NCI-H2171 (cell line): ENCODE measurements around the gene PEAR1.

ENCODE experiments used
- DNase-seq: peaks from one replicate; lab custom pipeline; 2025; lab: John Stamatoyannopoulos, UW

Gene PEAR1

DNA sequence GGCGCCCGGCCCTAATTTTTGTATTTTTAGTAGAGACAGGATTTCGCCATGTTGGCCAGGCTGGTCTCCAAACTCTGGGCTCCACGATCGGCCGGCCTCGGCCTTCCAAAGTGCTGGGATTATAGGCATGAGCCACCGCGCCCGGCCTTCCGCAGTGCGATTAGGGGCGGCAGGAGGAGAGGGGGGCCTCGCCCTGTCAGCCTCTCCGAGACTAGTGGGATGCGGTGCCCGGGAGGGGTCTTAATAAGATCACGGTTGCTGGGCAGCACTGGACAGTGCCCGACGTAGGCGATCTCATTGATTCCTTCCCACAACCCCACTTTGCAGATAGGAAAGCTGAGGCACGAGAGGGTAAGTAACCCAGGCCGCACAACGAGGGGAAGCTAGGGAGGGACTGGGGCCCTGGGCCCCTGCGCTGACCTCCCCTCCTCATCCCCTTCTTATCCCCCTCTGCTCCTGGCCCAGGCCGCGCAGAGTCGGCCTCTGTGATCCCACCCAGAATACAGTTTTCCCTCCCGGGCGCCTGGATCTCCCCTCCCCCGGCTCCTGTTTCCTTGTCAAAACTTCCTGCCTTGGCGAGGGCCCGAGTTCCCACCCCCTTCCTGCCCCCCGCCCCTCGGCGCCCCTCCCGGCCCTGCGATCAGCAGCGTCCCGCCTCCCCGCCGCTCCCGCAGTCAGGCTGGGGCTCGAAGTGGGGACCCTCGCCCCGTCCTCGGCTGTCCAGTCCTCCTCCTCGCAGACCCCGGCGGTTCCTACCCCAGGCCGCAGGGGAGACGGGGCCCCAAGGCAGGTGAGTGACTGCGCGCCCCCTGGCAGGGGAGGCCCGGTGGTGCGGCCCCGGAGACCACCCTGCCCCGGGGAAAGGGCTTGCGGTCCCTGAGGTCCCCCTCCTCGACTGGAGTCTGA, at the start of gene PEAR1:
Gene PEAR1, plus strand, starts transcription at position 671 of the 906 bp plus-strand sequence. CDS start 10,209 bp downstream, outside the sequence.
- no peak for DNase-seq

GRCh38 chr1:156844102-156844501, 49.4 kb upstream of the PEAR1 start:
- no peak for DNase-seq

DNA sequence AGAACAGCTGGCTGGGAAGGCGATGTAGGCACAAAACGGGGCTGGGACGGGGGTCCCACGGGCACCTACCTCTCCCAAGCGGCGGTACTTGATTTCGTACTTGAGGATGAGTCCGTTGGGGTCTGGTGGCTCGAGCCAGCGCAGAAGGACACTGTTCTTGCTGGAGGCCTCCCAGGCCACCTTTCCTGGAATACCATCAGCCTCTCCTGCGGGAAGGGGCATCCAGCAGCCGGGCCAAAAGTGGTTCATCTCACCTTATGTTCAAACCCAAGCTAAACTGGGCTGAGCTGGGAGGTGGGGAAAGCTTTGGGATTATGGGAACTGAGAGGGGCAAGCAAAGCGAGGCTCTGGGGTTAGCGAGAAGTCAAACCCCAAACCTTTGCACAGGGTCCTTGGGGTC, 48.9 kb upstream of the PEAR1 start:
- no peak for DNase-seq

- DNase-seq: no peak
Observed at GRCh38 chr1:156845055-156845952, 48.2 kb upstream of the PEAR1 start.

- no peak for DNase-seq
Observed at GRCh38 chr1:156845953-156846545, 47.5 kb upstream of the PEAR1 start.

- DNase-seq: no peak
Observed at GRCh38 chr1:156846643-156847042, 46.9 kb upstream of the PEAR1 start.

- DNase-seq: no peak
Observed at GRCh38 chr1:156847591-156848460, 45.7 kb upstream of the PEAR1 start.

GRCh38 chr1:156848461-156849150, 44.9 kb upstream of the PEAR1 start:
- no peak for DNase-seq

DNA sequence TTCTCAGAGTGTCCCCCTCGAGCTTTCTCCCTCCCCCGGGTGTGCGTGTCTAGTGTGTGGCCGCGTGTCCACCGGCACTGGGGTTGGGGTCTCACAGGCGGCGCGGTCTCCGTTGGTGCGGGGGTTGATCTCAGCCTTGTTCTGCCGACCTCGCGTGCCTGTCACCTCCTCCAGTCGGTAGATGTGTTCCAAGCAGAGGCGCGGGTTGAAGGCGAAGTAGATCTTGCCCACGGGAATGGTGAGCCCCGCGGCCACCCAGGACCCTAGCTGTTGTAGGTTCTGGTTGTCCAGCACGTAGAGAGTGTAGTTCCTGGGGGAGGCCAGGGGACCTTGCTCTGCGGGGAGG, 44.4 kb upstream of the PEAR1 start:
- DNase-seq: no peak

GRCh38 chr1:156851779-156852417, 41.6 kb upstream of the PEAR1 start:
- DNase-seq: no peak

- DNase-seq: peak; percentile 88
Observed at GRCh38 chr1:156852418-156852874, 41.1 kb upstream of the PEAR1 start.

DNA sequence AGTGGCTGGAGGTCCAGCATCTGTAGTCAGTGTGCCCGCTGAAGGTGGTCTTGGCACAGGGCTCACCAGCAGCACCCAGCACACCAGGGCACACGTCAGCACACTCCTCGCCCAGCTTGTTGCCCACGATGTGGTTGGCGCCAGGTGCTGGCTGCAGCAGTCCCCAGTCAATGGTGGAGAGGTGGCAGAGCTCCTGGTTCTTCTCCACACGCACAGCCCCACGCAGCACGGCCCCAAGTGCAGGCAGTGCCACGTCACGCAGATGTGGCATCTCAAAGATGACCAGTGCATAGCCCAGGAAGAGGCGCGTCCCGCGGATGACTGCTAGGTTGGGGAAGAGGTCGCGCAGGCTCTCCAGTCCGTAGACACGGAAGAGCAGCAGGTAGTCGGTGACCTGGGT, 39.8 kb upstream of the PEAR1 start:
- DNase-seq: no peak

- DNase-seq: no peak
Observed at GRCh38 chr1:156854634-156855033, 38.9 kb upstream of the PEAR1 start.

DNA sequence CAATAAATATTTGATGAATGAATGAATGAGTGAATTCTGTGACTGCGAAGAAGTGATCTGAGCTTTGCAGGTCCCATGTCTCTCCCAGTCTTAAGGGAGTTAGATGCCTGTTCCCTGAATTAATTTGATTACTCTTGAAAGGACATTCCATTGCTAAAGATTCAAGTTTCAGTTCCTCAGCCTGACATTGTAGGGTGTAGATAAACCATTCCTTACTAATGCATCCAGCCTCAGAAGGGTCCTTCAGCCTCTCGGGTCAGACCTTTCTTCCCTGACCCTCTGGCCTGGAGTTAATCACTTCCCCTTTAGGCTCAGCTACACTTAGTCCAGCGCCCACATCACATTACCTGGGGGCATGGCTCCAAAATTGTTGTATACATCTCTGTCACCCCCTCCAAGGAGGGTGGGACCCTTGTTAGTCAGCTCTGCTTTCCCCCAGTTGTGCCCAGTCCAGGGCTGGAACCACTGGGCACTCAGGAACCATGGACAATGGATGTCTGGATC, 37.2 kb upstream of the PEAR1 start:
- DNase-seq: no peak

DNA sequence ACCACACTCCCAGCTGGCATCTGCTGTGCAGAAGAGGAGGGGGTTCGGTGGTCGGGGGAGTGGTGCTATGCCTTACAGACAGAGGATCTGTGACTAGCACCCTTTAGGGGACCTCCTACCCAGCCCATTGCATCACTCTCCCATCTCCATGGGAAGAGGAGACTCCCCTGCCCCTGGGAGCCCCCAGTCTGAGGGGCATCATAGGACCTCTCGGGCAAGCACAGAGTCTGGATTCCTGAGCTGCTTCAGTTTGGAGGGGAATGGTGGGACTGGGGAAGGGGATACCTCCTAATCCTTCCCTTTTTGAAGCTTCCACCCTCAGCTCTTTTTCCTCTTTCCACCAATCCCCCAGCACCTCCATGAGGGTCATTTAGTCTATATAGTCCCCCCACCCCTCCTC, 36.0 kb upstream of the PEAR1 start:
- DNase-seq: no peak

DNA sequence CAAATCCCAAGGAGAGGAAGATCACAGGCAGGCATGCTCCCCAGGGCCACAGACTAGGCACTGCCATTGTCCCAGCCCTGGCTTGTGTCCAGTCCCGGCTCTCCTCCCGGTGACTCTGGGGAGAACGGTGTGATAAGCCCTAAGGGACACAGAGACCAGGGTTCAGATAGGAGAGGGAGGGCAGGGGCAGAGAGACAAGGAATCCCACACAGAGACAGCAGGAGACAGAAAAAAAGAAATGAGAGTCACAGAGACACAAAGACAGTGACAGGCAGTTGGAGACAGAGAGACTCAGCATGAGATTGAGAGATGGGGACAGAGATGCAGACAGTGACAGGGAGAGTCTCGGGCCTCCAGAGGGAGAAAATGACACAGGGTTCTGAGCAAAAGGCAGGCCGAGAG, 35.0 kb upstream of the PEAR1 start:
- DNase-seq: no peak

GRCh38 chr1:156858959-156859522, 34.5 kb upstream of the PEAR1 start, which contains the start of gene INSRR:
Gene INSRR (minus strand): TSS chr1:156859117. CDS start chr1:156858621, 496 bp downstream.
- DNase-seq: no peak

- DNase-seq: peak; percentile 32
Observed at GRCh38 chr1:156859523-156860112, 33.9 kb upstream of the PEAR1 start.

- DNase-seq: peak; percentile 33
Observed at GRCh38 chr1:156860113-156860627, 33.3 kb upstream of the PEAR1 start.
